Fibroblast of skin of left biceps (primary cell): Measurements from ENCODE around the gene TRAPPC12.
"Not testable (repeated sequence)": the region's sequence is repeated elsewhere in the genome, so short reads cannot be mapped to it uniquely, and the experiment has no call there.

ENCODE experiments used
- DNase-seq, 2 experiments: peaks; one replicate each; pipeline ENCODE4 v3.0.0-alpha.2; 2013; ENCODE audit warnings: low read depth in 2 of 2

The TRAPPC12 gene

DNA sequence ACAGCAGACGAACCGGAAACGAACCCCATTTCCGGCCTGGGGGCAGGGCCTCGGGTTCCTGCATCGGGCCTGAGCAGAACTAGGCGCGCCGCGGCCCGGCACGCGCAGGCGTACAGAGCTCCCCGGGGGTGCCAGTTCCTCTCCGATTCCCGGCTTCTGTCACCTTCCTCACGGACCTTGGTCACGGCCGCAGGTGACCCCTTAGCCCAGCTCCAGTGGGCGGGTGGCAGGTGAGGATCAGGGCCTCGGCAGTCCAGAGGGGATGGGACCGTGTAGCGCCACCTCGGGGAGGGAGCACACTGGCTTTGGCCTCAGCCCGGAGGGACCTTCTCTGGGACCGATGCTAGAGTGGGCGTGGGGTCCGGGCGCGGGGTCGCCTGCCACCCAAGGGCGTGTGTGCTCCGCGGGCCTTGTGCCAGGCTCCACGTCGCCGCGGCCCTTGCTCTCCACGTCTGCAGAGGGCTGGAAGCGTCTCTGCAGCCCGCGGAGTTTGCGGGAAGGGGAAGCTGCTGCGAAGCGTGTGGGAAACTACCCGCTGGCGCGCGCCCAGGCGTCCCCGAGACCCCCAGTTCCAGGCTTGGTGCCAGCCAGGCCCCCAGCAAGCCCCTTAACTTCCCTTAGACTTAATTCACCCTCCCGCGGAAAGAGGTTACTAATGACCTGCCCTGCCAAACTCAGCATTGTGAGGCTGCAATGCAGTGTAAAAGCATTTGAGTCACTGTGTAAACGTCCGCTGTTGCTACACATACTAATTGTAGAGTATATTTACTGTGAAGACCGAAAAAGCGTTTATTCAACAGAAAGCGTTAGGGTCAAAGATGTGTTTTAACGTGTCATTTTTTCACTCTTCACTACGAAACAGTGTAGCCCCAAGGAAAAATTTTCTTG lies at the start of gene TRAPPC12:
TSS of gene TRAPPC12 (plus strand) at position 48 of the 888 bp plus-strand sequence. CDS start 7,930 bp downstream, outside the sequence.
- DNase-seq = peak; percentile 57 to 60

DNA sequence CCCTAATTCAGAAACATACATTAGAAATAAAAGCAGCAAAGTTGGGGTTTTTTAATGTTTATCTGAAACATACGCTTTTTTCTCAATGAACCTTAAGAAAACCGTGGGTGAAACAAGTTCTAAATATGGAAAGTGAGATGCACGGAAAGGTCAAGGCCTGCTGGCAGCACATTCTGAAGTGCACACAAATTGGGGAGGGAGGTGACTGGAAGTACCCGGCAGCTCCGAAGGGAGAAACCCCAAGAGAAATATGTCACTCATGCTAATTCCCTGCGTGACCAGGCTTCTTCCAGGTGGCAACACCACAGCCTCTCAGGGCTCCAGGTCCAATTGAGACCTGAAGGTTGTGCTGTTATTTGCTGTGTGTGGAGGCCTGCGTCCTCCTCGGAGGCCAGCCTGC lies 47.4 kb upstream of the TRAPPC12 start:
- no peak for DNase-seq

DNA sequence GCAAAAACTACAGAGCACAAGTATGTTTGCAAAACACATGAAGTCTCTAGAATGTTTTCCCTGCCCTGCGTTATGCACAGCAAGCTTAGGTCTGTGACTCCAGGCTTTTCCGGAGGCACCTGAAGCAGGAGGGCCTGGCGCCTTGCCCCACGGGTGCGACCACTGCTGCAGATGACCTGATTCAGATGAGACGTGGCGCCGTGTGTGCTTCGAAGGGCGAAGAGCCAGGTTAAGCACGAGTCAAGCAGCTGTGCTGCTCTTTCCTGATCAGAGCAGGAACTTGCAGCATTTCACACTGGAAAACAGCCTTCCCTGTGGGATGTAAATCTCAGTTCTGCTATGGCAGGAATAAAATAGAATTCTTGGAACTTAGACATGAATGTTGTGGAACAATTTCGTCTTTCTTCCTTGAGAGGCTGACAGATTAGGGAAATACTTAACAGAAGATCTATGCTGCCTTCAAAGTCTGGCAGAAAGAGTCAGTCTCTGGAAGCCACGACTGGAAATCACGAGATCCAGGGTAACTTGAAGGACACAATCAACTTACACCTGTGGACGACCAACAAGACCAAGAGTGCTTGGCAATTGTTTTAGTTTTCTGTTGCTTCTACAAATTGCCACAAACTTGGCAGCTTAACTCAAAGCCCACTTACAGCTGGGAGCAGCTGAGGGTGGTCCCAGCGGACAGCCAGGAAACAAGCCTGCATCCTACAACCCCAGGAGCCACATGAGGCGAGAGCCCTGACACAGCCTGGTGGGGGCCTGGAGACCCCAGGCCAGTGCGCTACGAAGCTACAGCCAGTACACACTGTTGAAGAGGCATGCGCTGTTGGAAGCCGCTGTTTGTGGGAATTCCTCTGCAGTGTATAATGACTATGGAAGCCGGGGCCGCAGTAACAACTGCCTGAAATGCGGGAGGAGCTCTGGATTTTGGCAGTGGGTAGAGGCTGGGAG lies 44.8 kb upstream of the TRAPPC12 start:
- no peak for DNase-seq

DNA sequence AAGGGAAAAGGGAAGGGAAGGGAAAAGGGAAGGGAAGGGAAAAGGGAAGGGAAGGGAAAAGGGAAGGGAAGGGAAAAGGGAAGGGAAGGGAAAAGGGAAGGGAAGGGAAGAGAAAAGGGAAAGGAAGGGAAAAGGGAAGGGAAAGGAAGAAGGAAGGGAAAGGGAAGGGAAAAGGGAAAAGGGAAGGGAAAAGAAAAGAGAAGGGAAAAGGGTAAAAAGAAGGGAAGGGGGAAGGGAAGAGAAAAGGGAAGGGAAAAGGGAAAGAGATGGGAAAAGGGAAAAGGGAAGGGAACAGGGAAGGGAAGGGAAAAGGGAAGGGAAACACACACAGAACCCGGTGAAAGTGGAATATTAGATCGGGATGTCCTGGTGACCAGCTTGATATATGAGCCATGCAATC lies 42.6 kb upstream of the TRAPPC12 start:
- no peak for DNase-seq

DNA sequence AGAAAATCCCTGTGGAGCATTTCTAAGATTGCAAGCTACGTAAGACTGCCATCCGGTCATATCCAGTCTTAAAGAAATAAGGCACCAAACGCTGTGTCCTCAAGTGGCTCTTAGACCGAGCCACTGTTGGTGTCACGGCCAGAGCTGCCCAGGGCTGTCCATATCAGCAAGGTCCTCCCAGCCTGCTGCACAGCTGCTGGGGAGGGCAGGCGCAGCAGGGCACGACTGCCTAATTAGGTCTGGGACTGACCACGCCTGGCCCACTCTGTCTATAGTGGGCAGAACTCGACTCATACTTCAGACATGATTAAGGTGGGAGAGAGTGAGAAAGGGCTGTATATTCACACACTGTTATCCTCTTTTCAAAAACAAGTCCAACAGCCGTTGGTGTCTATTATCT lies 41.2 kb upstream of the TRAPPC12 start:
- DNase-seq = no peak

DNA sequence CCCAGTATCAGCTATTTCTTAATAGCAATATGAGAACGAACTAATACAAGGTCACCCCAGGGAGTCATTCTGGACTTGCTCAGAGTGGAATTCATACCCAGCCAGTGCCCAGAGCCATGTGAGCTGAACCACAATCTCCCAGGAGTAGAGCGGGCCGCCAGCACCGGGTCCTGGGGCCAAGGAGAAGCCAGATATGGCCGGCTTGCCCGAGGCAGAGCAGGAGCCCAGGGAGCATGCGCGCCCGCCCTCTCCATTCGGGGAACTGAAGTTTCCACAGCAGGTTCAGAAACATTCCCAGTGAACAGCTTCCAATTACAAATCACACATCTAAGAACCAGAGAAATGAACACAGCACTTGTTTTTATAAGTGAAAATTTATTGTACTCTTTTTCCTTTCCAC lies 39.4 kb upstream of the TRAPPC12 start:
- DNase-seq = no peak

DNA sequence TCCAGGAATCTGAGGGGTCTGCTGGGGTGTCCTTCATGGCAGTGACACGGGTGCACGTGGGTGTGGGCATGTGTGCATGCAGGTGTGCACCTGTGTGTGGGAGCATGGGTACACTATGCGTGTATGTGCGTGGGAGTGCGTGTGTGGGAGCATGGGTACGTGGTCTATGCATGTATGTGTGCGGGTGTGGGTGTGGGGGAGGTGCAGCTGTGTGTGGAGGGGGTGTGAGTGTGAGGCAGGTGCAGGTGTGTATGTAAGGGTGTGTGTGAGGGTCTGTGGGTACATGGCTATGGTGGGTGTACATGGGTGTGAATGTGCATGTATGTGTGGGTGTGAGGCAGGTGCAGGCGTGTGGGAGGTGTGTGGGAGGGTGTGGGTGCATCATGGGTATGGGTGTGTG lies 38.2 kb upstream of the TRAPPC12 start:
- DNase-seq = no peak

DNA sequence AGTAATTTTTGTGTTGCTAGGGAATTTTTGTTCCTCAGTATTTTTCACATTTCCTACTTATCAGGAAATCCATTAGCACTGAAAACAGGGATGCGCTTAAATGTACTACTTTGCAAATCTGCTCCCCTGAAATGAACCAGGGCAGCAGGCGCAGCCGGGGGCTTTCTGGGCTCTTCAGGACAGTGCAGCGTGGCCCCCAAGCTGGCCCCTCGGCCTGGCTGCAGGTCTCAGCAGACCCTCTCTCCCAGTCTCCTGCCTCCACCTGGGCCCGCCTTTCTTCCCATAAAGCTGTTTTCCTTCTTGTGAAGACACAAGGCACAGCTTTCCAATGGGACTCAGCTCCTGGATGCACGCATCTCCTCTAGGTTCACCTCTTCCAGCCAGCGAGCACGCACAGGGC lies 37.2 kb upstream of the TRAPPC12 start:
- no peak for DNase-seq

DNA sequence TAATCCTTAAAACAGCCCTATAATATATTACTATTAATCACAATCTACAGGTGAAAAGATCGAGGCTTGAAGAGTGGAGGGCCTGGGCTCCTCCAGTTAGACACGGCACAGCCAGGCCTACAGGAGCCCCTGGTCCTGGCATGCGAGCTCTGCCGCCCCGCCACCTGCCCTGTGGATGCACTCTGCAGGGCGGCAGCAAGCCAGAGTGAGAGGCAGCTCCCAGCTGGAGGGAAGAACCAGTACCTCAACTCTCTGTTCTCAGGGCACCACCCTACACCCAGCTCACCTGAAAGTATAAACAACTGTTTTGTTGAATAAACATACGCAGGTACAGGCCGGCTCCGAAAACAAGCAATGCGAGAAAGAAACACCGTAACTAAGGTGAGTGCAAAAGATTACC lies 36.5 kb upstream of the TRAPPC12 start:
- DNase-seq = no peak

DNA sequence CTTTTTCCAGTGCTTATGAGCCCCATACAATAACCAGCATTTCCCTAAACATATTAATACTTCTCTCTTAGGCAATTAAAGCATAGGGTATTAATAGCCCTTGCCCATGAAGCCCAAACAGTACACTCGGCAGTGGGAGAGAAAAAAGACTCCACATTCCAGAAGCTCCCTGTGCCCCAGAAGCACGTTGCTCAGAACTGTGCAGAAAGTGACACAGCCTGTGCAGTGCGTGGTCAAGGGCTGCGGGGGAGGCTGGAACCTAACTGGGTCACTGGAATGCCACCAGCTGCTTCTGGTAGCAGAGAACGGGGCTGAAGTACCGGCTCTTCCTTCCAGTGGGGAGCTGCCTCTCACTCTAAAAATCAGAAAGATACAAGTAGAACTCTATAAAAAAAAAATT lies 34.6 kb upstream of the TRAPPC12 start:
- DNase-seq = no peak

DNA sequence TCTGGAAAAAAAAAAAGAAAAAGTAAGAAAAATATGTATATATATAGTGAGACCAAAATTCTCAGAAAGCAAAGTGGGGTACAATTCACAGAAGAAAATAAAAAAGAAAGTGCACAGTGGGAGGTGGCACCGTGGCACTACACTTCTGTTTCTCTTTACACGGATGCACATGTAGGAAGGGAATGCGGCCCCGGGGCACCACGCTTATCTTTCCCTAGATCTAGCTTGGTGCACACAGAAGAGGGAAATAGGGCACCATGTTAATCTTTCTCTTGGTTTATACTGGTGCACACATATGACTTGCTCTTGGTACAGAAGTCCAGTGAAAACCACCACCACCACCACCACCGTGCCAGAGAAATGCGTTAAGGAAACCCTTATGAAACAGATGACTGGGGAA lies 33.9 kb upstream of the TRAPPC12 start:
- DNase-seq = no peak

DNA sequence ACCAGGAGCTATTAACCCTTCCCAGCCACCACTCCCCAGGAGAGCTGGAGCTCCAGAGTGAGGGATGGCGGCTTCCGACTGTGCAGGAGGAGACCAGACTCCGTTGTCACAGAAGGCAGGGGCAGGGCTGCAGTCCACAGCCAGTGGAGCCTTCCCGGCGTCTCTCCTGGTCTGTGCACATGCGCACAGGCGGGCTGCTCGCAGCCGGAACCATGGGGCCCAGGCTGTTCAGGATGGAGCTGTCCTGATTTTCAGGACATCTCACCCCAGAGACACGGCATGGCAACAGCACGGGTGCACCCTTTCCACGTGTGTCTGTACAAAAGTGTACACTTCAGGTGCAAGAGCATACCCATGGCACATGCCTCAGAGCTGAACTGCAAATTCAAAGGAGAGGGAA lies 30.7 kb upstream of the TRAPPC12 start:
- no peak for DNase-seq

DNA sequence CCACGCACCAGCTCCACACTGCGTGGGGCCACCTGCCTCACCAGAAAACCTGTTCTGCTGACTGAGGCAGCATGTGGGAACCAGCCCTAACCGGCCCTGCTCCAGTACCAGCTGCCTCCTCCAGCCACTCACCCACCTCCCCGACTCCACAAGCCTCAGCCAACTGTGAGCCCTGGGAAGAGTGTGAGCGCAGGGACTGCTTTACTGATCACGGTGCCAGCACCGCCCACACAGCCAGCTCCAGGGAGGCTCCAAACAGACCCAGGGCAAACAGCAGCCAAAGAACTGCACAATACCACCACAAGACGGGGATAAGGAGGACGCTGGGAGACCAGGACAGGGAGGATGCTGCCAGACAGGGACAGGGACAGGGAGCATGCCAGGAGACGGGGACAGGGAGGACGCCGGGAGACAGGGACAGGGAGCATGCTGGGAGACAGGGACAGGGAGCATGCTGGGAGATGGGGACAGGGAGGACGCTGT lies 30.2 kb upstream of the TRAPPC12 start:
- no peak for DNase-seq

DNA sequence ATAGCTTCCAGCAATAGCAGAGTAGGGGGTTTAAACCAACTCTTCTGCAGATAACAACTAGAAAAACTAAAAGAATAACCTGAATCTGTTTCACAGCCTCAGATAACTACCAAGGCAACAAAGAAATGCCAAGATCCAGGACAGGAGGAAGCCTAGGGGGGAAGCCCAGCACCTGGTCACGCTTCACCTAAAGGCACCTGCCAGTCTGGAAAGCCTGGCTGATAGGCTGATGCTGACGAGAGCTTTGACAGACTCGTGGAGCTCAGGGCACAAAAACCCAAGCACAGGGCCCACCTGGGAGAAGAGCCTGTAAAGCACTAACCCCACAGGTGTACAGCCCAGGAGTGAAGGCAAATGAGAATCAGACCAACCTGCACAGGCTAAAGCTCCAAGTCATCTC lies 24.5 kb upstream of the TRAPPC12 start:
- no peak for DNase-seq

DNA sequence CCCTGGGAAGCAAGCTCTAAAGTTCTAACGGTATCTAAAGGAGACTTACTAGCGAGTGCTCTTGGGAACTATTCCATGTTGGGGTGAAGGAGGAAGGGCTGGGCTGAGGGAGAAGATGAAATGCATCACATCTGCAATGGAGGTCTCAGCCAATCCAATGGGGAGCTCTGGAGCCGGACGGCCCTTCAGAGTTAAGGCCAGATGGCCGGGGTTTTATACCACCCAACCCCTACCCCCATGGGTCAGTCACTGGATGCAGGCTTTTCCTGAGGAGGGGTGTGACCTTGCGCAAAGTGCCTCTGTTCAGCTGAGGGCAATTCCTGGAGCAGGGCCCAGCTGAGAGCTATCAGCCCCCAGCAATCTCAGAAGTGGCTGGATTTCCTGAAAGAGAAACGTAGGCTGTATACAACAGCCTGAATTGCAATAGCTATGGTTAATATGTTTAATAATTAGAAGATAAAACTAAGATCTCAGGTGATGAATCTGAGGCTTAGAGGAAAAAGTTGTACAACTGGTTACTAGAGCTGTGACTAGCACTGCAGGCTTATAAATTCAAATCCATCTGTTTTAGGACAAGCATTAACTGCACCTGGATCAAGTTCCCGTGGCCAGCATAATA lies 23.4 kb upstream of the TRAPPC12 start:
- no peak for DNase-seq

DNA sequence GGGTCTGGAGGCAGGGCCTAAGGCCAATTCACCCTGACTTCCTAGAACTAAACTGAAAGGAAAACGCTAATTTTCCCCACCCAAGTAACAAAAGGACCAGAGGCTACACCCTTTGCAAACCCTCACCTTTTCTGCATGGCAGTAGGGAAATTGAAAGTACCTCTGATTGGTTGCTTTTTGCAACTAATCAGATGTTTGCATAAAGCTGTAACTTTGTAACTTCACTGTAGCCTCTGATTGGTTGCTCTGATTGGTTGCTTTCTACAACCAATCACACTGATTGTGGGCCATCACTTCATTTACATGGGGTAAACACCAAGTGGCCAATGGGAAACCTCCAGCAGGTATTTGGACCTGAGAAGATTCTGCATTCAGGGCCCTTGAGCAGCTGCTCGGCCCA lies 22.7 kb upstream of the TRAPPC12 start:
- DNase-seq = no peak

DNA sequence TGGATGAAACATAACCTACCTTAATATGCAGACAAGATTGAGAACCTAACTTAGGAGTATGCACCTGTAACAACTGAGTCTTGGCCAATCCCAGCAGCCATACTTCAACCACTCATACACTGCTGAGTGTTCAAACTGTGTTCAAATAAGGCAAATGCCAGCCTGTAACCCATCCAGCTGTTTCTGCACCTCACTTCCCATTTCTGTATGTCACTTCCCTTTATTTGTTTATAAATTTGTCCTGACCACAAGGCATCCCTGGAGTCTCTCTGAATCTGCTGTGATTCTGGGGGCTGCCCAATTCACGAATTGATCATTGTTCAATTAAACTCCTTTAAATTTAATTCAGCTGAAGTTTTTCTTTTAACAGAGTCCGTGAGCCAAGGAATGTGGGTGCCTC lies 22.0 kb upstream of the TRAPPC12 start:
- not testable (repeated sequence) for DNase-seq

DNA sequence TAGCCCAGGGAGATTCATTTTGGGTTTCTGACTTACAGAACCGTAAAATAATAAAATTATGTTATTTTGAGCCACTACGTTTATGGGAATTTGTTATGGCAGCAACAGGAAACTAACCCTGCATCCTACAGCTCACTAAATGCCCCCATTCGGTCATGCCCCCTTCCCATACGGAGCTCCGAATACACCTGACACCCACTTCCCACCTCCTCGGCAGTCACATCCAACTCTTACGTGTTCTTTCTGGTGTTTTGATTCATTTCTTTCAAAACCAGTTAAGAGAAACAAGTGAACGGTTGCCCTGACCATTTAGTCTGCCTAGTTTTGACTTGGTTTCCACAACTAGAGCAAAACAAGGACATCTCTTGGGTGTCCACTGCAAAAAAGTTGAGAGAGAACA lies 21.6 kb upstream of the TRAPPC12 start:
- DNase-seq = no peak

DNA sequence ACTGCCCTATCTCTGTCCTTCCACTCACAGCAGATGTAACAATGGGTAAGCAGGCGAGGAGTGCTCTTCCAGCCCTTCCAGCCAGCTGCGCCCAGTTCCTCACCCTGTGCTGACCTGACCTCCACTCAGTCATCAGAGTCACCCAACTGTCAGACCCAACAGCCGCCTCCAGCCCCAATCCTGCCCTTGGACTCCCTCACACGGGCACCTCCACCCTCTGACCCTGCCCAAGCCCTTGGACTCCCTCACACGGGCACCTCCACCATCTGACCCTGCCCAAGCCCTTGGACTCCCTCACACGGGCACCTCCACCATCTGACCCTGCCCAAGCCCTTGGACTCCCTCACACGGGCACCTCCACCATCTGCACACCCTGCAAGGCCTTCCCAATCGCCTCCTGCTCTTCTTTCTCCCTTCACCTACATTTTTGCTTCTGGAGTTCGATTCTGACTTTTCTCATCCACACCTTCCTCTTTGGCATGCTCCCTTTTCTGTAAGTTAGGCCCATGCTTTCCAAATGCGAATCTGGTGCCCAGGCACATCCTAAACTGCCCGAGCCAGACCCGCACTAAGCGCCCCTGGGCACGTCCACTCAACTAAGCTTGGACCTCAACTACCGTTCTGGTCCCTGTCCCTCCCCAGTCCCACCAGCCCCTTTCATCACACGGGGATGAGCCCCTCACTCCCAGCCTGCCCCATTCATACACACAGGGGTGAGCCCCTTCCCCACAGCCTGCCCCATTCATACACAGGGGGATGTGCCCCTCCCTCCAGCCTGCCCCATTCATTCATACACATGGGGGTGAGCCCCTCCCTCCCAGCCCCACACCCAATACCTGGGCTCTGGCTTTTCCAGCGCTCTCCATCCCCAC lies 17.7 kb upstream of the TRAPPC12 start:
- no peak for DNase-seq

DNA sequence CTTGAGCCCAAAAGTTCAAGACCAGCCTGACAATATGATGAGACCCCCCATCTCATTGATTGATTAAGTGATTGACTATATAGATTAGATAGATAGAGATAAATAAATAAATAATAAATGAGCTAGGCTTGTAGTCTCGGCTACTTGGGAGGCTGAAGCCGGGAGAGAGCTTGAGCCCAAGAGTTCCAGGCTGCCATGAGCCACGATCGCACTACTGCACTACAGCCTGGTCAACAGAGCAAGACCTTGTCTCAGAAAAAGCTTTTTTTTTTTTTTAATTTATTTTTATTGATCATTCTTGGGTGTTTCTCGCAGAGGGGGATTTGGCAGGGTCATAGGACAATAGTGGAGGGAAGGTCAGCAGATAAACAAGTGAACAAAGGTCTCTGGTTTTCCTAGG lies 14.3 kb upstream of the TRAPPC12 start:
- DNase-seq = no peak

DNA sequence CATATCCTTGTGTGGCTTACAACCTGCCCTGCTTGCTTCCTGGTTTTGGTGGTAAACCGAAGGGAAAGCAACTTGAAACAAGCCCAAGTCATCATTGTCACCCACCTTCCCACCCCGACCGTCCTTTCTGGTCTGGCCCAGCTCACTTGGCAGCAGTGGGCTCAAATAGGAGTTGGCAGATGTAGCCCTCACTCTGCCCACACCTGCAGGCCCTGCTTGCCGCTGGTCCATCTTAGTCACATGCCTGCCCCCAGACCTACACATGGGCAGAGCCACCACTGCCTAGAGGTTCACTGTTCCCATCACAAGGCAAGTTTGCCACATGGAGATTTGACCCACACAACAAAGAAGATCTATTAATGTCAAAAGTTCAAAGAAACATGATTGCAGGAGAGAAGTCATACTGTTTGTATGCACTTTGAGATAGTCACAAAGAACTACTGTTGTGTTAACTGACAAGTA lies 11.2 kb upstream of the TRAPPC12 start:
- DNase-seq = no peak
